Colonic mucosa (tissue), 4 donors: ENCODE data around the gene ABCB8. TPM values are rescaled to one million over a fixed set of nuclear protein-coding genes. Genes with fewer than 3 reads are reported as not detected.

Source experiments
- DNase-seq: peaks from one replicate; pipeline ENCODE4 v3.0.0-alpha.2; 2020
- H3K27ac ChIP-seq: fragments of 200-600 bp; one replicate; pipeline ENCODE4 v1.8.0; 2021
- H3K27me3 ChIP-seq: fragments of 200-600 bp; one replicate; pipeline ENCODE4 v1.8.0; 2021
- H3K36me3 ChIP-seq: fragments of 200-600 bp; one replicate; pipeline ENCODE4 v1.8.0; 2021
- H3K4me1 ChIP-seq: fragments of 200-600 bp; one replicate; pipeline ENCODE4 v1.8.0; 2021; ENCODE audit warnings: mild to moderate bottlenecking
- H3K4me3 ChIP-seq: fragments of 200-600 bp; one replicate; pipeline ENCODE4 v1.8.0; 2021
- H3K9ac ChIP-seq, 2 donors: one replicate each; pipeline ENCODE4 v1.7.0; 2013; ENCODE audit warnings: control low read depth in 2 of 2, low read depth in 2 of 2, low read length in 2 of 2
- H3K9me3 ChIP-seq: fragments of 200-600 bp; one replicate; pipeline ENCODE4 v1.8.0; 2021
- intact Hi-C: fragments of 100-400 bp; cut with DNase I; formaldehyde crosslinking; loops from one replicate; pipeline ENCODE4 v1.14.1; 2022
- total RNA-seq, 2 donors: library from RNA; stranded (reverse); fragmentation: NEBNext Ultra II Directional in 1 of 2; extraction: Animal tissue kit (Norgen Biotek cat#: 25700) in 1 of 2; gene quantifications; one replicate each; pipeline ENCODE4 v1.2.1, GENCODE V29; 2021
- TF ChIP-seq, protein P1 (sequence below): fragments of 200-600 bp; IDR thresholded peaks from one replicate; pipeline ENCODE4 v1.8.0; 2022; ENCODE audit warnings: antibody characterized with exemption, mild to moderate bottlenecking
- donor health status: healthy.
- donor health status: DM: no; HTN: no; CAD: no.
- donor health status: DM: no; HTN: no; CAD: no.

The ABCB8 gene
- total RNA-seq, 2 donors from 2014 or later = 26.7 to 59.5 TPM

DNA sequence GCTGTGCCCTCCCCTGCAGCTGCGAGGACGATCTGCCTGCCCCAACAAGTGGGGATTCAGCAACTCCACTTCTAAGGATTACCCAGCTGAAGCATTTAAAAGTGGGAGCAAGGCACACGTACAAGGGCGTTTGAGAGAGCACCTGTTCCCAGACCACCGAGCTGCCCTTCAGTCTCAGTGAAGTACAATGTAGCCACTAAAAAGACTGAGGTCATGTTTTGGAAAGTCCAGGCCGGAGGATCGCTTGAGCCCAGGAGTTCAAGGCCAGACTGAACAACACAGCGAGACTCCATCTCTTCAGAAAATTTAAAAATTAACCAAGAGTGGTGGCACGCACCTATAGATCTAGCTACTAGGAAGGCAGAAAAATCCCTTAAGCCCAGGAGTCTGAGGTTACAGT, 22.7 kb upstream of the ABCB8 start:
- Histone ChIP-seq H3K4me3 (no peak overlapping the region), H3K27ac (no peak overlapping the region), H3K9ac (no peak overlapping the region), H3K4me1 (no peaks in the 10 kb centered on the region), H3K27me3 (no peaks in the 10 kb centered on the region), H3K9me3 (no peaks in the 10 kb centered on the region), H3K36me3 (no peaks in the 10 kb centered on the region)
- TF ChIP-seq, protein P1, sequence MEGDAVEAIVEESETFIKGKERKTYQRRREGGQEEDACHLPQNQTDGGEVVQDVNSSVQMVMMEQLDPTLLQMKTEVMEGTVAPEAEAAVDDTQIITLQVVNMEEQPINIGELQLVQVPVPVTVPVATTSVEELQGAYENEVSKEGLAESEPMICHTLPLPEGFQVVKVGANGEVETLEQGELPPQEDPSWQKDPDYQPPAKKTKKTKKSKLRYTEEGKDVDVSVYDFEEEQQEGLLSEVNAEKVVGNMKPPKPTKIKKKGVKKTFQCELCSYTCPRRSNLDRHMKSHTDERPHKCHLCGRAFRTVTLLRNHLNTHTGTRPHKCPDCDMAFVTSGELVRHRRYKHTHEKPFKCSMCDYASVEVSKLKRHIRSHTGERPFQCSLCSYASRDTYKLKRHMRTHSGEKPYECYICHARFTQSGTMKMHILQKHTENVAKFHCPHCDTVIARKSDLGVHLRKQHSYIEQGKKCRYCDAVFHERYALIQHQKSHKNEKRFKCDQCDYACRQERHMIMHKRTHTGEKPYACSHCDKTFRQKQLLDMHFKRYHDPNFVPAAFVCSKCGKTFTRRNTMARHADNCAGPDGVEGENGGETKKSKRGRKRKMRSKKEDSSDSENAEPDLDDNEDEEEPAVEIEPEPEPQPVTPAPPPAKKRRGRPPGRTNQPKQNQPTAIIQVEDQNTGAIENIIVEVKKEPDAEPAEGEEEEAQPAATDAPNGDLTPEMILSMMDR = no peak
- intact Hi-C loops = no loop called here
- no peak for DNase-seq

DNA sequence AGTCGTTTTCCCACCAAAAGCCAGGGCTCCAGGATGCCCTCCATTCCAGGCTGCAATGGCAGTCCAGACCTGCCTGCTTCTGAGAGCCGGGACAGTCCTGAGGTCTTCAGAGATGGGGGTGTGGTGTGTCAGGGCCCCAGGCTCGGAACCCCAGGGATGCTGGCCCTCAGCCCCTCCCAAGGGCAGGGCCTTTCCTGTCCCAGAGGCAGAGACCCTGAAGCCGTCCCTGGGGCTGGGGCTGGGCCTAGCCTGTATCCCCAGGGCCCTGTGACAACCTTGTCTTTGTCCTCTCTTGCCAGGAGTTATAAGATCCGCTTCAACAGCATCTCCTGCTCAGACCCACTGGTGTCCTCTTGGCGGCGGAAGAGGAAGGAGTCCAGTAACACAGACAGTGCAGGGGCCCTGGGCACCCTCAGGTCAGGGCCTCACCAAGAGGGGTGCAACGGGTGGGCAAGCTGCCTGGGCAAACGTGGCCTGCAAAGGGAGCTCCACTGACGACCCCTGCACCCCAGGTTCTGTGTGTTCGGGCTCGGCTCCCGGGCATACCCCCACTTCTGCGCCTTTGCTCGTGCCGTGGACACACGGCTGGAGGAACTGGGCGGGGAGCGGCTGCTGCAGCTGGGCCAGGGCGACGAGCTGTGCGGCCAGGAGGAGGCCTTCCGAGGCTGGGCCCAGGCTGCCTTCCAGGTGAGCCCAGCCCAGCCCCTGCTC, 21.5 kb upstream of the ABCB8 start:
- H3K27me3 ChIP-seq = no peaks in the 10 kb centered on the region
- DNase-seq = no peak
- no peak overlapping the region for H3K9ac ChIP-seq
- H3K4me1 ChIP-seq = no peaks in the 10 kb centered on the region
- H3K4me3 ChIP-seq = no peak overlapping the region
- no peaks in the 10 kb centered on the region for H3K36me3 ChIP-seq
- TF ChIP-seq, protein P1 = no peak
- H3K9me3 ChIP-seq = no peaks in the 10 kb centered on the region
- intact Hi-C loops = no loop called here
- H3K27ac ChIP-seq = no peak overlapping the region

DNA sequence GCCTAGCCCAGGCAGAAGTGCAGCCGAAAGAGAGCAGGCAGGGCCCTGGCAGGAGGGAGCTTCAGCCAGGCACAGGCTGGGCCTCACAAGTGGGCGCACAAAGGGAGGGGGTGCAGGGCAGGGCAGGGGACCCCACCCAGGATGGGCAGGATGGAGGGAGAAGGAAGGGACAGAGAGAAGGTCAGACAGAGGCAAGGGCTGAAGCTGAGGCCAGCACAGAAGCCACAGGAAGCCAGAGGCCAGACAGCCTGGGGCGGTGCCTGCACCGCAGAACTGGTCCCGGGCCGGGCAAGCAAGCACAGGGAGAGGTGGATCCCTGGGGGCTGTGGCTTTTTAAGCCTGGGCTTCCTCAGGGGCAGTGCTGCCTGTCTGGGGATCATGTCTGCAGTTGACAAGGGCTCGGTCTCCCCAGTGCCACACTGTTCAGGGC, 20.8 kb upstream of the ABCB8 start:
- no peak overlapping the region for H3K9ac ChIP-seq
- H3K27ac ChIP-seq = no peak overlapping the region
- intact Hi-C loops = no loop called here
- TF ChIP-seq, protein P1 = no peak
- no peaks in the 10 kb centered on the region for H3K27me3 ChIP-seq
- no peaks in the 10 kb centered on the region for H3K9me3 ChIP-seq
- DNase-seq = no peak
- no peaks in the 10 kb centered on the region for H3K36me3 ChIP-seq
- H3K4me3 ChIP-seq = no peak overlapping the region
- H3K4me1 ChIP-seq = no peaks in the 10 kb centered on the region

DNA sequence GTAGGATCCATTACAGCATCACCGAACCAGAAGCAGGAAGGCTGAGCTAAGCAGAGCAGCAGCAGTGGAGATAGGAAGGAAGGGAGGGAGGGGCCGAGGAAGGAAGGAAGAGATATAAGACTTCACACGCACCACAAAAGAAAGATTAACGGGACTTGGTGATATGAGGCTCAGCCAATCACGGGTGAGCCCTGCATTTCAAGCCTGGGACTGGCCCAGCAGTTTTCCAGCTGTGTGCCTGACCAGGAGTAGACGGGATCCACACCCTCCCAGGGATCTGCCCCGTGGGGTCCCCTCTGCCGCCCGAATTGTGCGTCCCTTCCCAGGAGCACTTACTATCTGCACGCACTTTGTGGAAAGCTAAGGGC, 20.1 kb upstream of the ABCB8 start:
- Histone ChIP-seq H3K4me1 (no peaks in the 10 kb centered on the region), H3K4me3 (no peak overlapping the region), H3K27ac (no peak overlapping the region), H3K9ac (peak overlapping the region in 1 of 2 donors; percentile 21), H3K36me3 (no peaks in the 10 kb centered on the region), H3K27me3 (no peaks in the 10 kb centered on the region), H3K9me3 (no peaks in the 10 kb centered on the region)
- TF ChIP-seq, protein P1 = no peak
- DNase-seq = no peak
- intact Hi-C loops = no loop called here

DNA sequence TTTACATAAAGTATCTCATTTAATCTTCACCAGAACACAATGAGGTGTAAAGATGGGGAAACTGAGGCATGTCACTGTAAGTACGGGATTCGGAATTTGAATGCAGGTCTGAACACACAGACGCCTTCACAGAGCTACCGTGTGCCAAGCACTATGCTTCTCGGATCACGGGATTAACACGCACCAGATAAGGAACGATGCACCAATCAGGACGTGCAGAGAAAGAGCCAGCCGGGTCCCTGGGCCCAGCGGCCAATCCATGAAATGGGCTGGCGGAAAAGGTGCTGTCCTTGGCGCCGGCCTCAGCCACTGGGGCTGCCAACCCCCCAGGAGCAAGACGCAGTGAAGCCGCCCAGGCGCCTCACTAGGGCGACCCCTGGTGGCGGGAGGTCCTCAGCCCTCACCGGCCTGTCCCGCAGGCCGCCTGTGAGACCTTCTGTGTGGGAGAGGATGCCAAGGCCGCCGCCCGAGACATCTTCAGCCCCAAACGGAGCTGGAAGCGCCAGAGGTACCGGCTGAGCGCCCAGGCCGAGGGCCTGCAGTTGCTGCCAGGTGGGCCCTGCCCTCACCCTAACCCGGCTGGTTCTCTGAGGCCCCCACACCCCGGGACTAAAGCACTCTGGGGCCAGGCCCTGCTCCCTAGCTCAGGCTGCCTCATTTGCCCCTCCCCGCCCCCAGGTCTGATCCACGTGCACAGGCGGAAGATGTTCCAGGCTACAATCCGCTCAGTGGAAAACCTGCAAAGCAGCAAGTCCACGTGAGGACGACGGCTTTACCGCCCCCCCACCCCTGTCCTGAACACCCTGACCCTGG, 19.5 kb upstream of the ABCB8 start:
- TF ChIP-seq, protein P1 = peak; percentile 60
- Histone ChIP-seq H3K27me3 (no peaks in the 10 kb centered on the region), H3K27ac (no peak overlapping the region)

More for the DNA sequence above, 19.5 kb upstream of the ABCB8 start:
- Histone ChIP-seq H3K4me3 (no peak overlapping the region), H3K9ac (peak overlapping the region in 1 of 2 donors; percentile 21), H3K9me3 (no peaks in the 10 kb centered on the region), H3K4me1 (no peaks in the 10 kb centered on the region), H3K36me3 (no peaks in the 10 kb centered on the region)
- peak; percentile 71 for DNase-seq
- intact Hi-C loops = no loop called here
